GM18511 (cell line): ENCODE data around the gene MAP4K1.
A peak's percentile ranks its signal among the peaks of the same experiment; 100 is the strongest.

Experiments
- ATAC-seq: cut with Tn5 transposase; IDR thresholded peaks from one replicate; pipeline ENCODE4 v1.9.1; 2021; ENCODE audit warnings: mild to moderate bottlenecking, moderate library complexity; ENCODE audit not compliant: unreplicated experiment

Gene MAP4K1

GRCh38 chr19:38617764-38618589 lies at the start of gene MAP4K1:
Gene MAP4K1, minus strand, starts transcription at chr19:38617953. Its CDS starts 58 bp downstream, at chr19:38617895.
- ATAC-seq: peak; percentile 78

DNA sequence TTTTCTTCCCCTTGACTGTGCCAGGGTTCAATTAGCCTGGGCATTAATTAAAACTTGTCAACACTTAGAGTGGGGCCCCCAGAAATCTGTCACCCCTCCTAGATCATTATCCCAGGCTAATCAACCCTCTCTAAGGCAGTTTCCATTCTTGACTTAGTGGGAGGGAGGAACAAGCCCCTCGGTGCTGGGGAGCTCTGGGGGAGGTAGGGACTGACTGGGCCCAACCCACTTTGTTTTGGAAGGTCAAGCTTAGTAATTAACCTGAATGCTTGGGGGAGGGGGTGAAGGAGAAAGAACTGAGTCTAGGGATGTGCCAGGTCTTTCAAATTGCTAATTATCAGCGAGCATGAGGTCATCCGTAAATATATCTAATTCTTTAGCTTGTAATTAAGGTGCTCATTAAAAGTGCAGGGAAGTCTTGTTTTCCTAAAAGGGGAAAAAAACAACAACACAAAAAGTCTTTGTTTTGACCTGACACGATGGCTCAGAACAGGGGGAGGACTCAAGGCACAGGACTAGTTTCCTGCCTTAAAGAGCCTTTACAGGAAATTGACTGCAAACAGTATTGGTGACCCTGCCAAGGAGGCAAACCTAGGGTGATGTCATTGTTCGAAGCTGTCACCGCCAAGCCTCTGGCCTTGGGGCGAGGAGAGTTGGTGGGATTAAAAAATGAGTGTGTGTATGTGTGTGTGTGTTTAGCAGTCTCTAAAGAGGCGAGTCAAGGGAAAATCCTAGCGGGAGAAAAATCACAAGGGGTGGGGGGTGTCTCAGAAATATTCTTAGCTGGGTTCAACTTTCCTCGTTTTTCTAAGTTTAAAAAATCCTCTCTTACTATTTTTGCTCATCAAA lies 49.1 kb upstream of the MAP4K1 start:
- ATAC-seq: no peak

DNA sequence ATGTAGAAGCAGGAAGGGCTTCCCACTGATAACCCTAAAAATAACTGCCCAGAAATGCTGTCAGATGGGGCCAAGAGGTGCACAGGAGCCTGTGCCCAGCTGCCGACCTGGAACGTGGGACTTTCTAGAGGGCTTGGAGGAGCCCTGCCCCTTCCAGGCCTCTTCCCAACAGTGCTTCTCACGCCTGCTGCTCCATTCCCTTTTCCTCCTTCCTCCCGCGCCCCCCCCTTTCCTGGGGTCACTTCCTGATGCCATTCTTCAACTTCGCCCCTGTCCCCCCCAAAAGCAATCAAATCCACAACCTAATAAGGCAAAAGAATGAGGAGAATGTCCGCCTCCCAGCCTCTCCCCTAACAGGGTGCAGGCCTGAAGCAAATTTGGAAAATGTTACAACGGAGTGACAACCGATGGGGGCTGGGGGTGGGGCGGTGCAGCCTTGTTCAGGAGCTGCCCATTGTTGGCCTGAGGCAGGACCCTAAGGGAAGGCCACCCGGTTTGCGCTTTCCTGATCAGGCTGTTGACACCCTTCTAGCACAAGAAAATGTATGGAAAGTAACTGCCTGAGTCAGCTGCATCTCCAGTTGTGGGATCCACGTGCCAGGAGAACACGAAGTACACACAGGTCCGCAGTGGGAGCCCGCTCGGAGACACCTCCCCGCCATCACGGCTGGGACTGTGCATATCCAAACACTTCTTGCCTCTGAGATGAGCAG lies 48.4 kb upstream of the MAP4K1 start:
- no peak for ATAC-seq

DNA sequence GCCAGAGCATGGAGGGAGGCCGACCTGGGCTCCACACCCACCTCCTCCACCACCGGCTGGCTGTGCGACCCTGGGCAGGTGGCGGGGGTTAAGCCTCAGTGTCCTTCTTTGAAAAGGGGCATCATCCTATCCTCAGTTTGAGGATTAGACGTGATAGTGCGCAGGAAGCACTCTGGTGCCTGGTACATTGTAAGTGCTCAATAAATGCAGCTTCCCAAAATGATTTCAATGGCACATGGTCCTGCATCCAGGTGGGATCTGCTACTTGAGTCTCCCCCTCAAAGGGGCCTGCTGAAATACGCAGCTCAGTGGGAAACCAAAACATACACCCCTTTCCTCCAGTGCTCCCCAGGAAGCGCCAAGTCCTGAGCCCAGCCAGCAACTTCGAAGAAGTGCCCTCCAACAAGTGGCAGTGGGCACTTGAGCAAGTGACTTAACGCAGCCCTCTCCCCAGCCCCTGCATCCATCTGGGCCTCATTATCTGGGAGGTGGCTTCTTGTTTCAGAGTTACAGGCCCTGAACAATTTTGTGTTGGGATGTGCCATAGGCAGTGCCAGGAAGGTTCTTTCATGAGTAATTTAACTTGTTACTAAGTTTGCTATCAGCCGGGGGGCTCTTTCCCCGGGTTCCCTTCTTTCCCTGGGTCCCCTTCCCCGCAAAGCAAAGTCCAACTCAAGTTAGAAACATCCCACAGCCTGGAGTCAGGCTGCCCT lies 47.6 kb upstream of the MAP4K1 start:
- ATAC-seq: no peak

- ATAC-seq: no peak
Observed at GRCh38 chr19:38664503-38665211, 46.9 kb upstream of the MAP4K1 start.

DNA sequence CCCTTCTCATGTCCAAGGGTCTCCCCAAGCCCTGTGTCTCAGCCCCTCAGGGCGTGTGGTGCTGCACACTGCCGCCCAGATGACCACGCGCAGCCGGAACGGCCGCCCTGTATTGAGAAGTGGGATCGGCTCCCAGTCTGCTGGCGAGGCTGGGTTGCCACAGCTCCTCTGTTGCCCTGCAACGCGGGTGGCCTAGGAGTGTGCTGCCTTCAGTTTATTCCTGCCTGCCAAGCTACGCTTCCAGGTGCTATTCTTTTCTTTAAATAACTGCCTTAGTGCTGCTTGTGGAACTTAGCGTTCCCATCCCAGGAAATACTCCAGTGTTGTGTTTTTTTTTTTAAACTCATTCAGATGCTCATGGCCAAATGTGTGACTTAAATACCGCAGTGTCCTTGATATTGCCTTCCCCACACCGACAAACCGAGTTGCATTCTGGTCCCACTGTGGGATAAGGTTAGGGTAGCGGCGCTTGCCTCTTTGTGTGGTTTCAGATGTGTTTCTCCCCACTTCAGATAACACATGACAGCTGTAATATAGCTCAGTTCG lies 46.3 kb upstream of the MAP4K1 start:
- ATAC-seq: no peak

DNA sequence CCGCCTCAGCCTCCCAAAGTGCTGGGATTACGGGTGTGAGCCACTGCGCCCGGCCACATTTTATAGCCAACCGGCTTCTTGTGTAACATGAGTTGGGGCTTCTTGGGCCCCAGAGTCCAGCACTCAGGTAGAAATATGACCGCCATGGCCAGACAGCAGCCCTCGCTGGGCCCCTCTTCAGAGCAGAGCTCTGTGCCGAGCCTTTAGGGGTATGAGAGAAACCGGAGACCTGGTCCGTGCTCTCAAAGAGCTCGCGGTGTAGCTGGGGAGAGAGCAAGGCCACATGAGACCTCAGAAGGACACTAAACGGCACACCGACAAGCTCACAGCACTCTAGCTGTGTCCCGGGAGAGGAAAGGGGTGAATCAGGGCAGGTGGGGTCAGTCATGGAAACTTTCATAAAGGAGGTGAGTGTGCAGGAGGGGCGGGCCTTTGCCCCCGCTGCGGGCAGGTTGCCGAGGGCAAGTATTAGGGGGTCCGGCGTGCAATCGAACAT lies 45.5 kb upstream of the MAP4K1 start:
- ATAC-seq: no peak

GRCh38 chr19:38662537-38663155 lies 44.9 kb upstream of the MAP4K1 start:
- no peak for ATAC-seq

DNA sequence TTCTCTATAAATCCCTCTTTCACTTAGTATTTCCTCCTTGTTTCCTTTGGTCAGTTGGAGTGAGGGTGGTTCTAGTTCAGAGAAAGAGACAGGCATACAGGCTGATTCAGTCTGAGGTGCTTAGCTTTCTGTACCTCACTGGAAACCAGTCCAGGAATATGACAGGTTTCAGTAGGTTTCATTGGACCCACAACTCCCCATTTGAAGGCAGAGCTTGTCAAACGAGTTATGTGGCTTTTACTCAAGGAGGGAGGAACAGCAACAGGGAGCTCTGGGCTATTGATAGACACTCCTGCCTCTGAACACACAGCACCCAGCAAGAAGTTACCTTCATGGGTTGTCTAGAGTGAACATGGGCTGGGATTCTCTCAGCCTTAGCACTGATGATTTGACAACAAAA lies 44.2 kb upstream of the MAP4K1 start:
- ATAC-seq: no peak

DNA sequence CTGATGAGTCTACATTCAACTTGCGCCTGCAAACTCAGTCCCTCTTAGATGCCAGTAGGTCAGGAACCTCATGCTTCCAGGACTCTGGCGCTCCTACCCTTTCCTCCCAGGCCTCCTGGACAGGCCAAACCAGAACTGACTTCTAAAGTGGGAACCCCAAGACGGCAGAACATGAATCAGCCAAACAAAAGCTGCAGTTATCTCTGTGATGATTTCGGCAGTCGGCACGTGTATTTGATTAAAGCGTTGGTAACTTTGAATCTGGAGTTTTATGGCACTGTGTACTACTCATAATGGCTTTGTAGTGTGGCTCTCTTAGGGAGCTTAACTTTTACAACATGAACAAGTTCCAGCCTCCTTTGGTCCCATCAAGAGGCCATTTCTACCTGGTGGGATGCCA lies 43.4 kb upstream of the MAP4K1 start:
- ATAC-seq: no peak

GRCh38 chr19:38660724-38661123 lies 43.0 kb upstream of the MAP4K1 start:
- no peak for ATAC-seq

- no peak for ATAC-seq
Observed at GRCh38 chr19:38658462-38659306, 40.9 kb upstream of the MAP4K1 start.

- ATAC-seq: no peak
Observed at GRCh38 chr19:38657633-38658222, 40.0 kb upstream of the MAP4K1 start.

GRCh38 chr19:38656171-38656981 lies 38.6 kb upstream of the MAP4K1 start:
- no peak for ATAC-seq

- ATAC-seq: peak; percentile 58
Observed at GRCh38 chr19:38655148-38655824, 37.5 kb upstream of the MAP4K1 start.

GRCh38 chr19:38654628-38655055 lies 36.9 kb upstream of the MAP4K1 start:
- no peak for ATAC-seq
